K562 (cell line): ENCODE results near the gene DHX8. TPM values are rescaled to one million over a fixed set of nuclear protein-coding genes. Genes with fewer than 3 reads are reported as not detected.
A peak's percentile ranks its signal among the peaks of the same experiment; 100 is the strongest.

Experiments
- ATAC-seq: fragments of 200-7000 bp; cut with Tn5 transposase; 3 replicates; pipeline ENCODE4 v1.9.1; 2020; ENCODE audit warnings: moderate library complexity
- BruUV-seq: library from RNA; stranded (reverse); fragments of 400-500 nt; replicated peaks from 2 replicates; lab custom pipeline; 2021; lab: Mats Ljungman, UMichigan
- CTCF ChIA-PET: fragments of 300-600 bp; formaldehyde crosslinking; extraction: SDS; loops from one replicate; lab custom pipeline; 2021; ENCODE audit warnings: low intra/inter-chr PET ratio; lab: Yijun Ruan, JAX
- POLR2A ChIA-PET: fragments of 300-600, 350-650 bp; sonication (Branson Sonifier 250); formaldehyde crosslinking; extraction: SDS; loops from one replicate; lab custom pipeline; 2021; ENCODE audit warnings: antibody characterized with exemption, inconsistent platforms; lab: Yijun Ruan, JAX
- DNase-seq, 4 experiments: peaks; one replicate each; pipeline versions ENCODE4 v3.0.0 to v3.0.0-alpha.2; 2011 to 2018; ENCODE audit warnings: low spot score in 3 of 4, mixed read lengths in 3 of 4; ENCODE audit errors: extremely low read depth in 1 of 4
- FAIRE-seq: peaks from 2 replicates; lab custom pipeline; 2011; peaks lifted over from hg19 to GRCh38; lab: Jason Lieb, UNC
- H2AFZ ChIP-seq: 2 replicates; pipeline ENCODE4 v1.6.0; 2011; ENCODE audit warnings: low read depth, low read length, control low read depth, inconsistent platforms
- H3K27ac ChIP-seq: fragments of 200-600 bp; 3 replicates; pipeline ENCODE4 v1.8.0; 2011; ENCODE audit warnings: low read depth, mild to moderate bottlenecking, control low read depth, inconsistent platforms, low read length, moderate library complexity, mixed read lengths; ENCODE audit errors: extremely low read depth
- H3K27me3 ChIP-seq, 2 experiments: fragments of 300-600 bp in 1 of 2; 2 replicates in 1 of 2; 3 replicates in 1 of 2; pipeline versions ENCODE4 v1.6.0 to v1.8.0; 2011; ENCODE audit warnings: inconsistent platforms in 2 of 2, low read length in 2 of 2, mild to moderate bottlenecking in 1 of 2, mixed read lengths in 1 of 2, moderate library complexity in 1 of 2; ENCODE audit not compliant: control insufficient read depth in 2 of 2, insufficient read depth in 2 of 2
- H3K36me3 ChIP-seq: fragments of 300-600 bp; 3 replicates; pipeline ENCODE4 v1.8.0; 2011; ENCODE audit warnings: mild to moderate bottlenecking, low read length, inconsistent platforms; ENCODE audit not compliant: control insufficient read depth, insufficient read depth
- H3K4me1 ChIP-seq, 2 experiments: fragments of 200-600 bp in 1 of 2; replicated peaks in 1 of 2; 2 replicates in 1 of 2; 3 replicates in 1 of 2; pipeline versions ENCODE4 v1.5.1 to v1.8.0; 2011; ENCODE audit warnings: inconsistent platforms in 2 of 2, low read length in 2 of 2, mild to moderate bottlenecking in 1 of 2, mixed read lengths in 1 of 2, moderate library complexity in 1 of 2; ENCODE audit not compliant: control insufficient read depth in 2 of 2, insufficient read depth in 2 of 2
- H3K4me2 ChIP-seq: 2 replicates; pipeline ENCODE4 v1.6.1; 2011; ENCODE audit warnings: low read length, control low read depth, inconsistent platforms, mixed read lengths; ENCODE audit not compliant: insufficient read depth
- H3K4me3 ChIP-seq: fragments of 200-600 bp; sonication (generic), shearing (Covaris generic); 2 replicates; pipeline ENCODE4 v1.5.1; 2016; ENCODE audit warnings: control low read depth, inconsistent platforms
- H3K79me2 ChIP-seq: fragments of 200-600 bp; 3 replicates; pipeline ENCODE4 v1.8.0; 2011; ENCODE audit warnings: low read length, inconsistent platforms; ENCODE audit not compliant: control insufficient read depth, insufficient read depth
- H3K9ac ChIP-seq, 2 experiments: 2 replicates each; pipeline versions ENCODE4 v1.6.0 to v1.6.1; 2011; ENCODE audit warnings: low read depth in 2 of 2, low read length in 2 of 2, control low read depth in 1 of 2, inconsistent platforms in 1 of 2, mild to moderate bottlenecking in 1 of 2, mixed read lengths in 1 of 2; ENCODE audit not compliant: insufficient read depth in 1 of 2
- H3K9me1 ChIP-seq: one replicate; pipeline ENCODE4 v1.6.0; 2011; ENCODE audit warnings: inconsistent platforms, mild to moderate bottlenecking, low read length, moderate library complexity; ENCODE audit not compliant: control insufficient read depth, insufficient read depth
- H3K9me3 ChIP-seq: replicated peaks from 2 replicates; pipeline ENCODE4 v1.5.1; 2011; ENCODE audit warnings: low read depth, low read length, inconsistent platforms; ENCODE audit not compliant: control insufficient read depth, insufficient read depth
- H4K20me1 ChIP-seq: replicated peaks from 2 replicates; pipeline ENCODE4 v1.6.1; 2011; ENCODE audit warnings: low read length, inconsistent platforms, mixed read lengths; ENCODE audit not compliant: control insufficient read depth, insufficient read depth
- DLX4 ChIP-seq: fragments of 250-450 bp; sonication (Bioruptor Pico); IDR thresholded peaks from 2 replicates; pipeline ENCODE4 v1.6.1; 2021; ENCODE audit warnings: mild to moderate bottlenecking
- FOXJ2 ChIP-seq: fragments of 200-800 bp; sonication (Bioruptor generic); IDR thresholded peaks from 2 replicates; pipeline ENCODE4 v1.6.1; 2016; ENCODE audit warnings: missing genetic modification characterization, missing compliant biosample characterization
- HMGN3 ChIP-seq: IDR thresholded peaks from 2 replicates; pipeline ENCODE4 v1.6.1; 2011; ENCODE audit warnings: borderline replicate concordance, low read depth, mild to moderate bottlenecking, mixed read lengths, low read length; ENCODE audit not compliant: insufficient read length; ENCODE audit errors: extremely low read depth
- HOXB6 ChIP-seq: fragments of 250-450 bp; sonication (Bioruptor Pico); IDR thresholded peaks from 2 replicates; pipeline ENCODE4 v1.5.1; 2022; ENCODE audit warnings: mild to moderate bottlenecking, borderline replicate concordance
- MAX ChIP-seq: sonication (generic); formaldehyde crosslinking; IDR thresholded peaks from 2 replicates; pipeline ENCODE4 v1.9.0; 2022; ENCODE audit warnings: mild to moderate bottlenecking, missing genetic modification reagents
- NFATC3 ChIP-seq: fragments of 450-650 bp; IDR thresholded peaks from 2 replicates; pipeline ENCODE4 v1.6.1; 2017; ENCODE audit warnings: mild to moderate bottlenecking
- OTX1 ChIP-seq: fragments of 450-650 bp; formaldehyde crosslinking; IDR thresholded peaks from 2 replicates; pipeline ENCODE4 v1.4.0; 2022; ENCODE audit warnings: mild to moderate bottlenecking
- POLR2A ChIP-seq: fragments of 450-650 bp; conservative IDR thresholded peaks from 2 replicates; pipeline ENCODE4 v1.6.1; 2016
- POLR3A ChIP-seq: IDR thresholded peaks from 2 replicates; pipeline ENCODE4 v1.6.1; 2011; ENCODE audit warnings: borderline replicate concordance, mild to moderate bottlenecking, moderate library complexity; ENCODE audit not compliant: insufficient read length, insufficient read depth; ENCODE audit errors: extremely low read depth
- TCF7 ChIP-seq: sonication (generic); IDR thresholded peaks from 2 replicates; pipeline ENCODE4 v1.6.1; 2016; ENCODE audit warnings: antibody characterized with exemption, borderline replicate concordance
- WHSC1 ChIP-seq: IDR thresholded peaks from one replicate; pipeline ENCODE4 v1.6.1; 2012; ENCODE audit warnings: low read length, control low read depth, inconsistent platforms
- ZNF134 ChIP-seq: fragments of 250-450 bp; sonication (Bioruptor Pico); conservative IDR thresholded peaks from 2 replicates; pipeline ENCODE4 v1.4.0; 2020
- ZNF263 ChIP-seq: sonication (generic); formaldehyde crosslinking; IDR thresholded peaks from 2 replicates; pipeline ENCODE4 v1.8.0; 2022; ENCODE audit warnings: mild to moderate bottlenecking, missing genetic modification reagents, borderline replicate concordance
- ZNF347 ChIP-seq: fragments of 450-650 bp; formaldehyde crosslinking; IDR thresholded peaks from 2 replicates; pipeline ENCODE4 v1.4.0; 2020; ENCODE audit warnings: low read depth, mild to moderate bottlenecking, moderate library complexity
- WGBS: fragments of 100-300 bp; shearing (Covaris generic); methylation state at CpG from one replicate; pipeline ENCODE4 v1.1.6; 2016; ENCODE audit warnings: low coverage, mixed read lengths; ENCODE audit not compliant: insufficient coverage; ENCODE audit errors: missing lambda C conversion rate; 5-methylcytosine and 5-hydroxymethylcytosine counted together
- in situ Hi-C: fragments of 300-500 bp; cut with MboI; formaldehyde crosslinking; loops from 4 replicates; pipeline ENCODE4 v1.15.0; 2018; ENCODE audit warnings: inconsistent platforms, mixed read lengths
- intact Hi-C: fragments of 100-400 bp; cut with micrococcal nuclease; formaldehyde crosslinking; loops from 2 replicates; pipeline ENCODE4 v1.14.2; 2022
- polyA plus RNA-seq, 8 experiments: library from polyadenylated mRNA; depleted of rRNA in 4 of 8; stranded (reverse) in 5 of 8; unstranded in 3 of 8; fragments of >200 nt; fragmentation: Nextera tagmentation in 2 of 8; fragmentation: Illumina TruSeq in 1 of 8; extraction: Ambion mirVana in 2 of 8; extraction: Trizol in 1 of 8; gene quantifications; 2 replicates each; pipeline versions ENCODE4 v1.2.1 to v1.2.3, GENCODE V29; 2011 to 2014; ENCODE audit warnings: inconsistent platforms in 1 of 8, missing spikeins in 1 of 8
- total RNA-seq, 7 experiments: library from RNA; depleted of rRNA in 6 of 7; stranded (reverse); fragments of >200 nt in 6 of 7; fragmentation: Illumina TruSeq in 2 of 7; extraction: Trizol in 2 of 7; gene quantifications; 2 replicates each; pipeline versions ENCODE4 v1.2.1 to v1.2.3, GENCODE V29; 2011 to 2021; ENCODE audit warnings: low replicate concordance in 1 of 7
- TF ChIP-seq, protein P1 (sequence below): fragments of 200-800 bp; sonication (Bioruptor generic); IDR thresholded peaks from 2 replicates; pipeline ENCODE4 v1.6.1; 2017; ENCODE audit warnings: missing genetic modification characterization, missing compliant biosample characterization

DHX8 gene
- total and polyA plus RNA-seq, 9 of the 15 experiments (the other 6 are each of a cell fraction or from before 2014, with no cell fraction given), result 16.7 to 42.5 (median 25.6) TPM

DNA sequence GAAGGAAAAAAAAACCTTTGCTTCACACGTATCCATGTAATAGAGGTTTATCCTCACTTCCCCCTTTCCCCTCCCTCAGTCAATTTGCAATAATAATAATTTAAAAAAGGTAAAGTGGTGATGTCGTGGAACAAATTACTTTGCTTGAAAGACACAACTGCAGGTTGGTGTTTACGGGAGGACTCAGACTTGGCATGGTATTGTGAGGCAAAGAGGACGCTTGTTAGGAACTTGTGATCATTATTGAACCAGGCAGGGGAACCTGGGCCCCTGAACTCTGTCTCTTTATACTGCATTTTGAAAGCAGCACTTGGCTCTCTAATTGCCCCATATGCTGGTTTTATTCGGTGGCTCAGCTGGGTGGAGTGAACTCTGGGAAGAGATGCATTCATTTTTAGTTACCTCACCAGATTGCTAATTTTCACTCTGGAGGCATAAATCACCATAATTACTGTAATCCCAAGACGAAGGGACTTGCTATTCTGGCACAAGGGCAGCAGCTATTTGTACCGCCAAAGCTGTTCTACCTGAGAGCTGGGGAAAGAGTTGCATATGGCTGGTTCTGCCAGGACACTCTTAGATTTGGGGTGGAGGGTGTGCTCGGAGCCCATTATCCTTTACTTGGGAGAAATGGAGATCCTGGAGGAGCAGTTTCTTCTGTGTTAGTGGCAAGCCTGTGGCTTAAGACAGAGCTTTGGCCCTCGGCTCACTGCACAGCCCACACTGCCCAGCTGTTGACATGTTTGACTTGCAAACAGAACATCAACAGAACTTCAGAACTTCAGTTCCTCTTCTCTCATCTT, 5.7 kb upstream of the DHX8 start:
- no peak for ATAC-seq
- Histone ChIP-seq H3K27ac (no peak overlapping the region), H2AFZ (peak overlapping the region; percentile 33), H3K4me2 (no peak overlapping the region), H4K20me1 (no peaks in the 10 kb centered on the region), H3K9me3 (no peaks in the 10 kb centered on the region), H3K4me3 (no peak overlapping the region), H3K79me2 (no peaks in the 10 kb centered on the region), H3K27me3 (peaks cover 4 to 7% of the 10 kb centered on the region in 2 experiments; a peak in 4 of 5 replicates), H3K9me1 (no peaks in the 10 kb centered on the region), H3K9ac (no peak overlapping the region), H3K36me3 (no peaks in the 10 kb centered on the region), H3K4me1 (no peaks in the 10 kb centered on the region; a peak in 1 of 5 replicates)
- FAIRE-seq, result no peak
- WGBS, result 12% methylated on average over 9 of the region's 9 CpGs
- no peak for DNase-seq
- BruUV-seq, result no TSS peak
- POLR2A ChIA-PET, result interaction anchor here (0.7 kb wide), 1 partner anchor 10 kb away, joined by 3 read pairs; no protein-coding TSS in a partner anchor
- in situ Hi-C loops (loop anchor here (25.0 kb wide), 1 partner anchor 191 kb away; no protein-coding TSS in a partner anchor), intact Hi-C loops (no loop called here)
- TF ChIP-seq ZNF263 (no peak), HOXB6 (CRISPR knock-in tag) (no peak), WHSC1 (no peak), OTX1 (CRISPR knock-in tag) (no peak), NFATC3 (no peak), ZNF347 (CRISPR knock-in tag) (no peak), MAX (CRISPR knock-in tag) (no peak), HMGN3 (no peak), ZNF134 (CRISPR knock-in tag) (no peak), POLR3A (no peak), DLX4 (CRISPR knock-in tag) (no peak), POLR2A (no peak), FOXJ2 (tag) (no peak), TCF7 (no peak)
- TF ChIP-seq, protein P1, sequence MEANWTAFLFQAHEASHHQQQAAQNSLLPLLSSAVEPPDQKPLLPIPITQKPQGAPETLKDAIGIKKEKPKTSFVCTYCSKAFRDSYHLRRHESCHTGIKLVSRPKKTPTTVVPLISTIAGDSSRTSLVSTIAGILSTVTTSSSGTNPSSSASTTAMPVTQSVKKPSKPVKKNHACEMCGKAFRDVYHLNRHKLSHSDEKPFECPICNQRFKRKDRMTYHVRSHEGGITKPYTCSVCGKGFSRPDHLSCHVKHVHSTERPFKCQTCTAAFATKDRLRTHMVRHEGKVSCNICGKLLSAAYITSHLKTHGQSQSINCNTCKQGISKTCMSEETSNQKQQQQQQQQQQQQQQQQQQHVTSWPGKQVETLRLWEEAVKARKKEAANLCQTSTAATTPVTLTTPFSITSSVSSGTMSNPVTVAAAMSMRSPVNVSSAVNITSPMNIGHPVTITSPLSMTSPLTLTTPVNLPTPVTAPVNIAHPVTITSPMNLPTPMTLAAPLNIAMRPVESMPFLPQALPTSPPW, result no peak
- CTCF ChIA-PET, result interaction anchor here (0.6 kb wide), 1 partner anchor 67 kb away, joined by 3 read pairs; no protein-coding TSS in a partner anchor
